ENCODE data around the gene VDR.
"Not testable (repeated sequence)": the region's sequence is repeated elsewhere in the genome, so short reads cannot be mapped to it uniquely, and the experiment has no call there.

Gene VDR

GRCh38 chr12:47843226-47843980 lies 61.4 kb downstream of the VDR start:
- peaks cover 56% of the 10 kb centered on the region for H3K36me3 Mint-ChIP-seq (ENCODE audit: low read depth)
- no peaks in the 10 kb centered on the region for H3K9me3 Mint-ChIP-seq
- H3K27ac Mint-ChIP-seq = no peak overlapping the region

GRCh38 chr12:47842543-47842942 lies 62.3 kb downstream of the VDR start:
- not testable (repeated sequence) for H3K27ac Mint-ChIP-seq, H3K27me3 Mint-ChIP-seq, H3K9me3 Mint-ChIP-seq, H3K4me3 Mint-ChIP-seq
- Mint-ChIP-seq H3K4me1 (ENCODE audit: low read depth) (peaks cover 22% of the 10 kb centered on the region), H3K36me3 (ENCODE audit: low read depth) (peaks cover 52% of the 10 kb centered on the region)

More at GRCh38 chr12:47843226-47843980, 61.4 kb downstream of the VDR start:
- Mint-ChIP-seq H3K27me3 (no peaks in the 10 kb centered on the region), H3K4me3 (no peak overlapping the region), H3K4me1 (ENCODE audit: low read depth) (peaks cover 13% of the 10 kb centered on the region)

GRCh38 chr12:47841910-47842309 lies 62.9 kb downstream of the VDR start:
- Mint-ChIP-seq H3K4me1 (ENCODE audit: low read depth) (peaks cover 28% of the 10 kb centered on the region), H3K27ac (no peak overlapping the region)

GRCh38 chr12:47841501-47841900 lies 63.3 kb downstream of the VDR start:
- Mint-ChIP-seq H3K27me3 (no peaks in the 10 kb centered on the region), H3K4me3 (no peak overlapping the region), H3K9me3 (no peaks in the 10 kb centered on the region), H3K27ac (no peak overlapping the region), H3K4me1 (ENCODE audit: low read depth) (peaks cover 32% of the 10 kb centered on the region), H3K36me3 (ENCODE audit: low read depth) (peaks cover 42% of the 10 kb centered on the region)

More at GRCh38 chr12:47841910-47842309, 62.9 kb downstream of the VDR start:
- Mint-ChIP-seq H3K4me3 (no peak overlapping the region), H3K27me3 (no peaks in the 10 kb centered on the region), H3K36me3 (ENCODE audit: low read depth) (peaks cover 46% of the 10 kb centered on the region), H3K9me3 (no peaks in the 10 kb centered on the region)

- no peaks in the 10 kb centered on the region for H3K9me3 Mint-ChIP-seq
- H3K27ac Mint-ChIP-seq = peak overlapping the region; percentile 54
- no peak overlapping the region for H3K4me3 Mint-ChIP-seq
- peaks cover 32% of the 10 kb centered on the region for H3K36me3 Mint-ChIP-seq (ENCODE audit: low read depth)
- H3K4me1 Mint-ChIP-seq (ENCODE audit: low read depth) = peaks cover 42% of the 10 kb centered on the region
- no peaks in the 10 kb centered on the region for H3K27me3 Mint-ChIP-seq
Observed at GRCh38 chr12:47840571-47840970, 64.2 kb downstream of the VDR start.

GRCh38 chr12:47839214-47839876 lies 65.4 kb downstream of the VDR start:
- no peak overlapping the region for H3K4me3 Mint-ChIP-seq
- H3K9me3 Mint-ChIP-seq = no peaks in the 10 kb centered on the region
- peaks cover 54% of the 10 kb centered on the region for H3K4me1 Mint-ChIP-seq (ENCODE audit: low read depth)
- H3K36me3 Mint-ChIP-seq (ENCODE audit: low read depth) = peaks cover 20% of the 10 kb centered on the region
- H3K27me3 Mint-ChIP-seq = no peaks in the 10 kb centered on the region
- no peak overlapping the region for H3K27ac Mint-ChIP-seq

- H3K9me3 Mint-ChIP-seq = no peaks in the 10 kb centered on the region
- H3K36me3 Mint-ChIP-seq (ENCODE audit: low read depth) = peaks cover 14% of the 10 kb centered on the region
- no peak overlapping the region for H3K4me3 Mint-ChIP-seq
- H3K27ac Mint-ChIP-seq = no peak overlapping the region
- no peaks in the 10 kb centered on the region for H3K27me3 Mint-ChIP-seq
- peaks cover 63% of the 10 kb centered on the region for H3K4me1 Mint-ChIP-seq (ENCODE audit: low read depth)
Observed at GRCh38 chr12:47838286-47838931, 66.4 kb downstream of the VDR start.

- H3K9me3 Mint-ChIP-seq = no peaks in the 10 kb centered on the region
- peak overlapping the region; percentile 68 for H3K27ac Mint-ChIP-seq
- peaks cover 5% of the 10 kb centered on the region for H3K36me3 Mint-ChIP-seq (ENCODE audit: low read depth)
- H3K27me3 Mint-ChIP-seq = no peaks in the 10 kb centered on the region
- peaks cover 64% of the 10 kb centered on the region for H3K4me1 Mint-ChIP-seq (ENCODE audit: low read depth)
- no peak overlapping the region for H3K4me3 Mint-ChIP-seq
Observed at GRCh38 chr12:47837190-47838171, 67.3 kb downstream of the VDR start.

- Mint-ChIP-seq H3K4me1 (ENCODE audit: low read depth) (peaks cover 80% of the 10 kb centered on the region), H3K9me3 (no peaks in the 10 kb centered on the region), H3K4me3 (no peak overlapping the region), H3K27ac (peak overlapping the region; percentile 61), H3K36me3 (ENCODE audit: low read depth) (peaks cover under 1% of the 10 kb centered on the region), H3K27me3 (no peaks in the 10 kb centered on the region)
Observed at GRCh38 chr12:47835831-47836155, 69.0 kb downstream of the VDR start.

- Mint-ChIP-seq H3K4me3 (no peak overlapping the region), H3K36me3 (ENCODE audit: low read depth) (peaks cover 4% of the 10 kb centered on the region)
Observed at GRCh38 chr12:47835006-47835830, 69.6 kb downstream of the VDR start.

GRCh38 chr12:47834199-47834903 lies 70.4 kb downstream of the VDR start:
- peak overlapping the region; percentile 98 for H3K27ac Mint-ChIP-seq
- H3K4me3 Mint-ChIP-seq = peak overlapping the region; percentile 29
- no peaks in the 10 kb centered on the region for H3K27me3 Mint-ChIP-seq
- H3K9me3 Mint-ChIP-seq = no peaks in the 10 kb centered on the region
- peaks cover 4% of the 10 kb centered on the region for H3K36me3 Mint-ChIP-seq (ENCODE audit: low read depth)
- peaks cover 87% of the 10 kb centered on the region for H3K4me1 Mint-ChIP-seq (ENCODE audit: low read depth)

More at GRCh38 chr12:47835006-47835830, 69.6 kb downstream of the VDR start:
- H3K27me3 Mint-ChIP-seq = no peaks in the 10 kb centered on the region
- H3K9me3 Mint-ChIP-seq = no peaks in the 10 kb centered on the region
- H3K4me1 Mint-ChIP-seq (ENCODE audit: low read depth) = peaks cover 82% of the 10 kb centered on the region
- peak overlapping the region; percentile 98 for H3K27ac Mint-ChIP-seq

- Mint-ChIP-seq H3K27me3 (no peaks in the 10 kb centered on the region), H3K9me3 (no peaks in the 10 kb centered on the region), H3K4me1 (ENCODE audit: low read depth) (peaks cover 94% of the 10 kb centered on the region), H3K27ac (peak overlapping the region; percentile 98), H3K4me3 (peak overlapping the region; percentile 79), H3K36me3 (ENCODE audit: low read depth) (peaks cover 4% of the 10 kb centered on the region)
Observed at GRCh38 chr12:47833591-47834012, 71.2 kb downstream of the VDR start.

- Mint-ChIP-seq H3K9me3 (no peaks in the 10 kb centered on the region), H3K4me1 (ENCODE audit: low read depth) (peaks cover 92% of the 10 kb centered on the region), H3K27ac (peak overlapping the region; percentile 98), H3K27me3 (no peaks in the 10 kb centered on the region), H3K4me3 (peak overlapping the region; percentile 79), H3K36me3 (ENCODE audit: low read depth) (peaks cover 4% of the 10 kb centered on the region)
Observed at GRCh38 chr12:47832263-47832933, 72.4 kb downstream of the VDR start.

Measured in stimulated activated naive CD8-positive, alpha-beta T cell treated with anti-CD3 and anti-CD28 coated beads, Interleukin-15, Interleukin-2, amounts not matched to agents 100 ng/mL and 50 ng/mL, for 24 hours (primary cell).